HUES6 (cell line): Measurements from ENCODE around the gene GPR162.

Experiments
- H3K27ac ChIP-seq: 2 replicates; pipeline ENCODE4 v1.7.0; 2013; ENCODE audit warnings: low read depth, mild to moderate bottlenecking, low read length, inconsistent platforms
- H3K27me3 ChIP-seq: 2 replicates; pipeline ENCODE4 v1.6.1; 2013; ENCODE audit warnings: low read length; ENCODE audit not compliant: control insufficient read depth, insufficient read depth
- H3K36me3 ChIP-seq: 2 replicates; pipeline ENCODE4 v1.6.1; 2013; ENCODE audit warnings: low read length; ENCODE audit not compliant: control insufficient read depth, insufficient read depth
- H3K4me1 ChIP-seq: 2 replicates; pipeline ENCODE4 v1.6.1; 2013; ENCODE audit warnings: low read length; ENCODE audit not compliant: control insufficient read depth, insufficient read depth
- H3K4me3 ChIP-seq: 2 replicates; pipeline ENCODE4 v1.5.1; 2013; ENCODE audit warnings: low read depth, low read length
- H3K9ac ChIP-seq: one replicate; pipeline ENCODE4 v1.6.1; 2013; ENCODE audit warnings: mild to moderate bottlenecking, low read length
- H3K9me3 ChIP-seq: 2 replicates; pipeline ENCODE4 v1.6.1; 2013; ENCODE audit warnings: low read depth, low read length; ENCODE audit not compliant: control insufficient read depth, insufficient read depth

Gene GPR162

DNA sequence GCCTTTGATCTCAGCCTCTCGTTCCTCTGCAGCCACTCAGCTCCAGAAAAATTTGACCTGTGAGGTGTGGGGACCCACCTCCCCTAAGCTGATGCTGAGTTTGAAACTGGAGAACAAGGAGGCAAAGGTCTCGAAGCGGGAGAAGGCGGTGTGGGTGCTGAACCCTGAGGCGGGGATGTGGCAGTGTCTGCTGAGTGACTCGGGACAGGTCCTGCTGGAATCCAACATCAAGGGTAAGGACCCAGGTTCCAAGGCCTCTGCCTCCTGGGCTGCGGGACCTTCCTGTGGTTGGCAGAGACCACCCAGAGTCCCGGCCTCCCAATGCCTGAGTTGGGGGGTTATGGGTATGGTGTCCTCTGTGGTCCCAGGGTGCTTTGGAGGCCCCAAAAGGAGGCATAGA, 4.5 kb upstream of the GPR162 start:
- H3K9me3 ChIP-seq = no peaks in the 10 kb centered on the region
- no peak overlapping the region for H3K27ac ChIP-seq
- no peak overlapping the region for H3K9ac ChIP-seq
- no peaks in the 10 kb centered on the region for H3K36me3 ChIP-seq
- H3K4me1 ChIP-seq = peaks cover 33% of the 10 kb centered on the region
- H3K4me3 ChIP-seq = no peak overlapping the region
- H3K27me3 ChIP-seq = peaks cover 24% of the 10 kb centered on the region

DNA sequence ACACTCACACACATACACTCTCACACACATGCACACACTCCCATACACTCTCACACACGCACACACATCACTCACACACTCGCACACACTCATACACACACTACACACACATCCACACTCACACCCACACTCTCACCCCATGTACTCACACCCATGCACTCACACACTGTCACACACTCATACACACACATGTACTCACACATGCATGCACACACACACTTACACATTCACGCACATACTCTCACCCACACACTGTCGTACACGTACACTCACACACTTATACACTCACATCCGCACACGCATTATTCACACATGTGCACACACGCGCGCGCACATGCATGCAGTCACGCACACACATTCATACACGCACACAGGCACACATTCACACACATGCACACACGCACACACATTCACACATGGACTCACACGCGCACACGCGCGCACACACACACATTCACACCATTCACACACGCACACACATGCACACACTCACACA, 3.9 kb upstream of the GPR162 start:
- Histone ChIP-seq H3K9me3 (no peaks in the 10 kb centered on the region), H3K4me3 (no peak overlapping the region), H3K9ac (no peak overlapping the region), H3K27me3 (peaks cover 29% of the 10 kb centered on the region), H3K27ac (no peak overlapping the region), H3K36me3 (no peaks in the 10 kb centered on the region), H3K4me1 (peaks cover 38% of the 10 kb centered on the region)

DNA sequence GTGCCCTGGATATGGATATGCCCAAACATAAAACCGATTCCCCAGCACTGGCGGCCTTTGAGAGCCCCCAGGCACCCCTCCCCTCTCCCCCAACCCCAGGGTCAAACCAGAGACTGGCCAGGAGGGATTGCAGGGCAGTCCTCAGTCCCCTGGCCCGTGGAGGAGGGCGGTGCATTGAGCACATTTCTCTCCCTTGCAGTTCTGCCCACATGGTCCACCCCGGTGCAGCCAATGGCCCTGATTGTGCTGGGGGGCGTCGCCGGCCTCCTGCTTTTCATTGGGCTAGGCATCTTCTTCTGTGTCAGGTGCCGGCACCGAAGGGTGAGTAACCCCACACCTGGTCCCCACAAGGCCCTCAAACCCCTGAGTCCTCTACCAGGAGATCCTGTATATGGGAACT, 3.4 kb upstream of the GPR162 start:
- Histone ChIP-seq H3K36me3 (no peaks in the 10 kb centered on the region), H3K4me1 (peaks cover 43% of the 10 kb centered on the region), H3K9ac (no peak overlapping the region), H3K27ac (no peak overlapping the region), H3K9me3 (no peaks in the 10 kb centered on the region), H3K27me3 (peaks cover 34% of the 10 kb centered on the region), H3K4me3 (peak overlapping the region; percentile 17; the same call in 1 of the 2 replicates)

DNA sequence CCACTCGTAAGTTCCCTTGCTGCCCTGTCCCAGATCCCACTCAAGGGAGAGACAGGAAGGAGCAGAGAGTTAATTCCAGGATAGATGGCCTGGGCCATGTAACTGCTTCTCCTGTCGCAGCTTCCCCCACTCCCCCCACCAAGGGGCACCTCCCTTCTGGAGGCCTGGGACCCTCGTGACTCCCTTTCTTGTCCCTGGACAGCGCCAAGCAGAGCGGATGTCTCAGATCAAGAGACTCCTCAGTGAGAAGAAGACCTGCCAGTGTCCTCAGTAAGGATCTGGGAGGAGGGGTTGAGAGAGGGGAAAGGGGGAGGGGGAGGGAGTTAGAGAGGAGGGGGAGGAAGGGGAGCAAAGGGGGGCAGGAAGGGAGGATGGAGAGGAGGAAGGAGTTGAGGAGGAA, 3.0 kb upstream of the GPR162 start:
- Histone ChIP-seq H3K4me1 (peaks cover 47% of the 10 kb centered on the region), H3K9ac (peak overlapping the region; percentile 20), H3K4me3 (peak overlapping the region; percentile 17; the same call in 1 of the 2 replicates), H3K27ac (no peak overlapping the region), H3K36me3 (no peaks in the 10 kb centered on the region), H3K9me3 (no peaks in the 10 kb centered on the region), H3K27me3 (peaks cover 38% of the 10 kb centered on the region)

DNA sequence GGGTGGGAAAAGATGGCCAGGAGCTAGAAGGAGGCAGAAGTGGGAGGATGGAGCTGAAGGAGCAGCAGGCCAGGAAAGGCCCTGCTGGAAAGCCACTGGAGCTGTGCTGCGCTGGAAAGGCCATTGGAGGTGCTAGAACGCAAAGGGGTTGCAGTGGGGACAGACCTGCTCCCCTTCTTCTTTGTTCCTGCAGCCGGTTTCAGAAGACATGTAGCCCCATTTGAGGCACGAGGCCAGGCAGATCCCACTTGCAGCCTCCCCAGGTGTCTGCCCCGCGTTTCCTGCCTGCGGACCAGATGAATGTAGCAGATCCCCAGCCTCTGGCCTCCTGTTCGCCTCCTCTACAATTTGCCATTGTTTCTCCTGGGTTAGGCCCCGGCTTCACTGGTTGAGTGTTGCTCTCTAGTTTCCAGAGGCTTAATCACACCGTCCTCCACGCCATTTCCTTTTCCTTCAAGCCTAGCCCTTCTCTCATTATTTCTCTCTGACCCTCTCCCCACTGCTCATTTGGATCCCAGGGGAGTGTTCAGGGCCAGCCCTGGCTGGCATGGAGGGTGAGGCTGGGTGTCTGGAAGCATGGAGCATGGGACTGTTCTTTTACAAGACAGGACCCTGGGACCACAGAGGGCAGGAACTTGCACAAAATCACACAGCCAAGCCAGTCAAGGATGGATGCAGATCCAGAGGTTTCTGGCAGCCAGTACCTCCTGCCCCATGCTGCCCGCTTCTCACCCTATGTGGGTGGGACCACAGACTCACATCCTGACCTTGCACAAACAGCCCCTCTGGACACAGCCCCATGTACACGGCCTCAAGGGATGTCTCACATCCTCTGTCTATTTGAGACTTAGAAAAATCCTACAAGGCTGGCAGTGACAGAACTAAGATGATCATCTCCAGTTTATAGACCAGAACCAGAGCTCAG, 2.3 kb upstream of the GPR162 start:
- Histone ChIP-seq H3K9me3 (no peaks in the 10 kb centered on the region), H3K4me3 (no peak overlapping the region), H3K4me1 (peaks cover 47% of the 10 kb centered on the region), H3K36me3 (no peaks in the 10 kb centered on the region), H3K27ac (no peak overlapping the region), H3K27me3 (peaks cover 45% of the 10 kb centered on the region), H3K9ac (peak overlapping the region; percentile 9)

DNA sequence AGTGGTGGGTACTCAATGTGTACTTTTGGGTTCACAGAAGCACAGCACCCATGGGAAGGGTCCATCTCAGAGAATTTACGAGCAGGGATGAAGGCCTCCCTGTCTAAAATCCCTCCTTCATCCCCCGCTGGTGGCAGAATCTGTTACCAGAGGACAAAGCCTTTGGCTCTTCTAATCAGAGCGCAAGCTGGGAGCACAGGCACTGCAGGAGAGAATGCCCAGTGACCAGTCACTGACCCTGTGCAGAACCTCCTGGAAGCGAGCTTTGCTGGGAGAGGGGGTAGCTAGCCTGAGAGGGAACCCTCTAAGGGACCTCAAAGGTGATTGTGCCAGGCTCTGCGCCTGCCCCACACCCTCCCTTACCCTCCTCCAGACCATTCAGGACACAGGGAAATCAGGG, 1.5 kb upstream of the GPR162 start:
- Histone ChIP-seq H3K27ac (no peak overlapping the region), H3K27me3 (peaks cover 48% of the 10 kb centered on the region), H3K4me1 (peaks cover 51% of the 10 kb centered on the region), H3K9me3 (no peaks in the 10 kb centered on the region), H3K9ac (peak overlapping the region; percentile 9), H3K4me3 (no peak overlapping the region), H3K36me3 (no peaks in the 10 kb centered on the region)

DNA sequence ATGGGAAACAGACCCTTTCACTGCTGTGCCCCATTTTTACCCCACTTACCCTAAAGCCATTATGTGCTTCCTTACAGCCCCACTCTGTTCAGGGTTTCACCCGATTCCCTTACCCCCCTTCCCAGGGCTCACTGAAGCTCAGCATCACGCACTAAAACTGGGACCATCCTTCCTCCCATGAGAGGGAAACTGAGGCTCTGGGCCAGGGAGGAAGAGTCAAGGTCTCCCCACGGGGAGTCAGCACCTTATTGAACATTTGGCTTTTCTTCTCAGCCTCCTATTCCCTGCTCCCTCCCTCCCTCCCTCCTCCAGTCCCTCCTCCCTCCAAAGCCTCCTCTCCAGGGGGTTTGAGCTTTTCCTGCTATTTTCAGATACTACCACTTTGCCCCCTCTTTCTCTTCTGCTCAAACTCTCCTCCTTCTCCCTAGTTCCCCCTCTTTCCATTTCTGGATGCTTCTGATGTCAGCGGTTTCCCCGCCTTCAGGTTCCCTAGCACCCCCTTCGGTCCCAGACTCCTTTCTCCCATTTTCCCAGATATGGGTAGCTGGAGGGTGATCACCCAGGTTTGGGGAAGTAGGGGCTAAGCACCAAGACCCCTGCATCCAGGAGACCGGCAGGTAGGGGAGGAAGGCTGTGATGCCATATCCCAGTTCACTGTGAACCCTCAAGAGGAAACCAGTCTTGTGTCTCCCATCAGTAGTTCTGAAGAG, 960 bp downstream of the GPR162 start:
- peak overlapping the region; percentile 69 for H3K4me3 ChIP-seq
- peaks cover 58% of the 10 kb centered on the region for H3K27me3 ChIP-seq
- H3K9ac ChIP-seq = no peak overlapping the region
- H3K9me3 ChIP-seq = no peaks in the 10 kb centered on the region
- no peaks in the 10 kb centered on the region for H3K36me3 ChIP-seq
- peaks cover 72% of the 10 kb centered on the region for H3K4me1 ChIP-seq
- no peak overlapping the region for H3K27ac ChIP-seq

DNA sequence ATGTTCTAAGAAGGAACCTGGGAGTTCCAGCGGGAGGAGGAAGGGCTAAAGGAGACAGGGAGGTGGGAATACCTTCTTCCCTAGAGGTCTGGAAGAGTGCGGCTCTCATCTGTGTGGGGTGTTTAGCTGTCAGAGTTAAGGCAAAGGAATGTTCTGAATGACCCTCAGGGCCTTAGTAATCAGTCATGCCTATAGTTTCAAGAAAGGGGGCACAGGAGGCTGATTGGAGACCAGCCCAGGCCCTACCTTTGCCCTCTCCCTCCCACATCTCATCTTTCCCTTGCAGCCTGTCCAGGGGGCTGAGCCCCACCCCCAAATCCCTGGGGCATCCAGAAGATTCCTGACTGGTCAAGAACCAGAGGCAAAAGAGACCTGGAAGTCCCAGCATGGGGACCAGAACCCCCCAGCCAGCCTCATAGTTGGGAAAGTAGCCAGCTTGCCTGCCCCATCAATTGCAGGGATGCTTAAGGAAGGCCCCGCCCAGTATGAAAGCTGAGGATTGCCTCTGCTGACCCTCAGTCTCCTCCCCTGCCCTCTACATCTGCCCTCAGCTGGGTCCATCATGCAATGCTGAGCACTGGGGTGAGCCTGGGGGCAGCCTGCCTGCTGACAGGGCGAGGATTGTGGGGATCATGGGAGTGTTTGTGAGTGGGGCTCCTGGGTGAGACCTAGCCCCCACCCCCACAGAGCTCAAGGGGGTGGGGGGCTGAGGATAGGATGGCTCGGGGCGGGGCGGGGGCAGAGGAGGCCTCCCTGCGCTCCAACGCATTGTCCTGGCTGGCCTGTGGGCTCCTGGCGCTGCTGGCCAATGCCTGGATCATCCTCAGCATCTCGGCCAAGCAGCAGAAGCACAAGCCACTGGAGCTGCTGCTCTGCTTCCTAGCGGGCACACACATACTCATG, 1.8 kb downstream of the GPR162 start:
- no peaks in the 10 kb centered on the region for H3K9me3 ChIP-seq
- peaks cover 66% of the 10 kb centered on the region for H3K4me1 ChIP-seq
- H3K27me3 ChIP-seq = peaks cover 58% of the 10 kb centered on the region
- no peak overlapping the region for H3K27ac ChIP-seq
- no peak overlapping the region for H3K9ac ChIP-seq
- H3K4me3 ChIP-seq = peak overlapping the region; percentile 69; the same call in 1 of the 2 replicates
- no peaks in the 10 kb centered on the region for H3K36me3 ChIP-seq

DNA sequence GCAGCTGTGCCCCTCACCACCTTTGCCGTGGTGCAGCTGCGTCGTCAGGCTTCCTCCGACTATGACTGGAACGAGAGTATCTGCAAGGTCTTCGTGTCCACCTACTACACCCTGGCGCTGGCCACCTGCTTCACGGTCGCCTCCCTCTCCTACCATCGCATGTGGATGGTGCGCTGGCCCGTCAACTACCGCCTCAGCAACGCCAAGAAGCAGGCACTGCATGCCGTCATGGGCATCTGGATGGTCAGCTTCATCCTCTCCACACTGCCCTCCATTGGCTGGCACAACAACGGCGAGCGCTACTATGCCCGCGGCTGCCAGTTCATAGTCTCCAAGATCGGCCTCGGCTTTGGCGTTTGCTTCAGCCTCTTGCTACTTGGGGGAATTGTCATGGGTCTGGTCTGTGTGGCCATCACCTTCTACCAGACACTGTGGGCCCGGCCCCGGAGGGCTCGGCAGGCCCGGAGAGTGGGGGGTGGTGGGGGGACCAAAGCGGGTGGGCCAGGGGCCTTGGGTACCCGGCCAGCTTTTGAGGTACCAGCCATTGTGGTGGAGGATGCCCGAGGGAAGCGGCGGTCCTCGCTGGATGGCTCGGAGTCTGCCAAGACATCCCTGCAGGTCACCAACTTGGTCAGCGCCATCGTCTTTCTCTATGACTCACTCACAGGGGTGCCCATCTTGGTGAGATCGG, 2.6 kb downstream of the GPR162 start:
- H3K27ac ChIP-seq = no peak overlapping the region
- no peaks in the 10 kb centered on the region for H3K9me3 ChIP-seq
- H3K36me3 ChIP-seq = no peaks in the 10 kb centered on the region
- H3K4me3 ChIP-seq = 0 out of 2 replicates have a peak overlapping the region, but pooled peaks have one; percentile 61
- H3K4me1 ChIP-seq = peaks cover 60% of the 10 kb centered on the region
- H3K9ac ChIP-seq = no peak overlapping the region
- H3K27me3 ChIP-seq = peaks cover 58% of the 10 kb centered on the region

DNA sequence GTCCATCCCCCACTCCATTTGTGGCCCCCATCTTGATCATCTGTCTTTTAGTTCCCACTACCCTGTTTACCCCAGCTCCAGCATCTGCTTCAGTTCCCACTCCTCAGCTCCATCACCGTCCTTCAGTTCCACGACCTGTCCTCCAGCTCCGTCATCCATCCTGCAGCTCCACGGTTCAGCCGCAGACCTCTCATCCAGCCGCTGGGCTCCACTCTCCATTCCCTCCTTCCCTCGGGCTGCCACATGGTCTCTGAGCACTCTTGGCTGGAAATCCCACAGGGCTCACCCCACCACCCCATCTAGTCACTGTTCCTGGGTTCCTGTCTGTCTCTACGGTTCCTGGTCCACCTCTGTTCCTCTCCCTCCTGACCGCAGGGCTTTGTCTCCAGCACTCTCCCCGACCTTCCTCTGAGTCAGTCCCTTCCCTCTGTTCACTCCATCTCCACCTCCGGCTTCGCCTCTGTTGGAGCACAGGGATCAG, 3.3 kb downstream of the GPR162 start:
- Histone ChIP-seq H3K9ac (no peak overlapping the region), H3K4me1 (peaks cover 57% of the 10 kb centered on the region), H3K9me3 (no peaks in the 10 kb centered on the region), H3K27ac (no peak overlapping the region), H3K36me3 (peaks cover 1% of the 10 kb centered on the region), H3K27me3 (peaks cover 51% of the 10 kb centered on the region), H3K4me3 (peak overlapping the region; percentile 61)
